RWPE1 (cell line): Measurements from ENCODE around the gene TNFRSF18.

Source experiments
- CTCF ChIA-PET: fragments of 350-600 bp; sonication (Branson Sonifier 250); formaldehyde crosslinking; extraction: SDS; loops from one replicate; lab custom pipeline; 2021; lab: Yijun Ruan, JAX
- POLR2A ChIA-PET: fragments of 400-600 bp; formaldehyde crosslinking; extraction: SDS; loops from one replicate; lab custom pipeline; 2020; ENCODE audit warnings: antibody characterized with exemption; ENCODE audit not compliant: low non-redundant PET; lab: Yijun Ruan, JAX
- DNase-seq: peaks from one replicate; pipeline ENCODE4 v3.0.0; 2012; ENCODE audit warnings: low spot score
- H3K27ac ChIP-seq: fragments of 450-650 bp; 2 replicates; pipeline ENCODE4 v1.5.1; 2017
- TF ChIP-seq, protein P1 (sequence below): fragments of 450-650 bp; conservative IDR thresholded peaks from 2 replicates; pipeline ENCODE4 v1.5.1; 2017; ENCODE audit warnings: low read depth, mild to moderate bottlenecking

TNFRSF18 gene

DNA sequence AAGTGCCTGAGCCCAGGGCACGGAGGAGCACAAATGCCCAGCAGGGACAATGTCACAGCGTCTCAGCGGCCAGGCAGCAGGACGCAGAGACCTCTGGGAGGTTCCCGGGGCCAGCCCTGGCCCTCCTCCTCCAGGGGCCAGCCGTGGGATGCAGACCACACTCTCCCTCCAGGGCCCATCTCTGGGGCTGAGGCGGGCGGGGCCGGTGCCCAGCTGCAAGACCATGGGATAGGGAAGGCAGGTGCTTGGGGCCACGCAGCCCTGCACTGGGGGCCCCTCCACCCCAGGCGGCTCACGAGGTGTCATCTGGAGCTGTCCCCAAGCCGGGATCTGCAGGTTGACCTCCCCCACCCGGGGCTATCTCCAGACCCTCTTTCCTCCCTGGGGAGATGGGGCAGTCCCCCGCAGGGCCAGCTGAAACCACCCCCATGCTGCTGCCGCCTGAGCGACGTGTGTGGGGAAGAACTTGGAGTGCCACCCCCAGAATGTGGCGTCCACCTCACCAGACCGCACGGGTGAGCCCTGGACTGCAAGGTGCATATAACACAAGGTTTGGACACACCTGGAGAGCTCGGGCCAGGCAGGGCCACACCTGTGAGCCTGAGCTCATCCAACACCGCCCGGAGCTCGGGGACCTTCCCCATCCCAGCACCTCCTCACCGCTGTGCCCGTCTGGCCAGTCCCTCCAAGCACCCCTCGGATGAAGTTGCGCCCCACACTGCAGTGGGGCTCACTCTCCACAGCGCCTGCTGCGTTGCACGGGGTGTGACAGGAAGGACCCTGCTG is 36.8 kb downstream of the TNFRSF18 start:
- H3K27ac ChIP-seq = no peak overlapping the region
- POLR2A ChIA-PET = interaction anchor here (0.9 kb wide), 1 partner anchor 39 kb away, joined by 6 read pairs; no protein-coding TSS in a partner anchor
- no peak for DNase-seq
- CTCF ChIA-PET = interaction anchor here (0.6 kb wide), 1 partner anchor 185 kb away, joined by 4 read pairs; no protein-coding TSS in a partner anchor
- TF ChIP-seq, protein P1, sequence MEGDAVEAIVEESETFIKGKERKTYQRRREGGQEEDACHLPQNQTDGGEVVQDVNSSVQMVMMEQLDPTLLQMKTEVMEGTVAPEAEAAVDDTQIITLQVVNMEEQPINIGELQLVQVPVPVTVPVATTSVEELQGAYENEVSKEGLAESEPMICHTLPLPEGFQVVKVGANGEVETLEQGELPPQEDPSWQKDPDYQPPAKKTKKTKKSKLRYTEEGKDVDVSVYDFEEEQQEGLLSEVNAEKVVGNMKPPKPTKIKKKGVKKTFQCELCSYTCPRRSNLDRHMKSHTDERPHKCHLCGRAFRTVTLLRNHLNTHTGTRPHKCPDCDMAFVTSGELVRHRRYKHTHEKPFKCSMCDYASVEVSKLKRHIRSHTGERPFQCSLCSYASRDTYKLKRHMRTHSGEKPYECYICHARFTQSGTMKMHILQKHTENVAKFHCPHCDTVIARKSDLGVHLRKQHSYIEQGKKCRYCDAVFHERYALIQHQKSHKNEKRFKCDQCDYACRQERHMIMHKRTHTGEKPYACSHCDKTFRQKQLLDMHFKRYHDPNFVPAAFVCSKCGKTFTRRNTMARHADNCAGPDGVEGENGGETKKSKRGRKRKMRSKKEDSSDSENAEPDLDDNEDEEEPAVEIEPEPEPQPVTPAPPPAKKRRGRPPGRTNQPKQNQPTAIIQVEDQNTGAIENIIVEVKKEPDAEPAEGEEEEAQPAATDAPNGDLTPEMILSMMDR = no peak

DNA sequence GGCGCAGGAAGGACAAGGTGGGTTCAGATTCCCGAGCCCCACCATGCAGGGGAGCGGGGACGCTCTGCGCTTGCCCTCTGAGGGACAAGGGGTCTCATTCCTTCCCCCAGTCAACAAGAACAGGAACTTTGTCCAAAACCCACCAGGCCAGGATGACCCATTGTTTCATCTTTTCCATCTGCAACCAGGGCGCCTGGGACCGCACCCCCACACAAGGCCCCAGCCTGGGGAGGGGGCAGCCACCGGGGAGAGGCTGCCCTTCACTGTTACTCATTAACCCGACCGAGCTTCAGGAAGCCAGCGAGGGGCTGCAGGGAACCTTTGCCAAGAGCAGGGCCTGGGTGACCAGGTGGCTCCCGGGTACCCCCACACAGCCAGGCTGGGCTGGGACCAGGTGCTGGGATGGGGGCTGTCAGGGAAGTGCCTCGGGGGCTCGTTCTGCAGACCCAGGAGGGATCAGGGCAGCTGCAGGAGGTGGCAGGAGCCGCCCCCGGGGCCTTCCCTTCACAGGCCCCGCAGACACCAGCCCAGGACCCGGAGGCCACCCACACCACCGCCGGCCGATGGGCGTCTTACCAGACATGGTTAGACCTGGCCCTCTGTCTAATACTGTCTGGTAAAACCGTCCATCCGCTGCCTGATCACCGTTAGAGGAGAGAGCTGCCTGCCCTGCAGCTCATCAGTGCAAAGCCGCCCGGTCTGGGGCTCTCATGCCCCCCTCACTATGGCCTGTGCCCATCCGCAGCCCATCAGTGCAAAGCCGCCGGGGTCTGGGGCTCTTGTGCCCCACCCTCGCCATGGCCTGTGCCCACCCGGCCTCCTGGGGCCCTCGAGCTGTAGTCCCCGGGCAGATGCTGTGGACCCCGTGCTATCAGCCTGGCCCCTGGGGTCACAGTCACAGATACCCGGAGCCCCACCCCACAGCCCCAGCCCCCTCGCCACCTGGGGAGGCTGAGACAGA is 37.7 kb downstream of the TNFRSF18 start:
- CTCF ChIA-PET = interaction anchor here (0.6 kb wide), 1 partner anchor 184 kb away, joined by 4 read pairs; no protein-coding TSS in a partner anchor
- POLR2A ChIA-PET = no interaction called here
- TF ChIP-seq, protein P1 = no peak
- DNase-seq = no peak
- no peak overlapping the region for H3K27ac ChIP-seq

DNA sequence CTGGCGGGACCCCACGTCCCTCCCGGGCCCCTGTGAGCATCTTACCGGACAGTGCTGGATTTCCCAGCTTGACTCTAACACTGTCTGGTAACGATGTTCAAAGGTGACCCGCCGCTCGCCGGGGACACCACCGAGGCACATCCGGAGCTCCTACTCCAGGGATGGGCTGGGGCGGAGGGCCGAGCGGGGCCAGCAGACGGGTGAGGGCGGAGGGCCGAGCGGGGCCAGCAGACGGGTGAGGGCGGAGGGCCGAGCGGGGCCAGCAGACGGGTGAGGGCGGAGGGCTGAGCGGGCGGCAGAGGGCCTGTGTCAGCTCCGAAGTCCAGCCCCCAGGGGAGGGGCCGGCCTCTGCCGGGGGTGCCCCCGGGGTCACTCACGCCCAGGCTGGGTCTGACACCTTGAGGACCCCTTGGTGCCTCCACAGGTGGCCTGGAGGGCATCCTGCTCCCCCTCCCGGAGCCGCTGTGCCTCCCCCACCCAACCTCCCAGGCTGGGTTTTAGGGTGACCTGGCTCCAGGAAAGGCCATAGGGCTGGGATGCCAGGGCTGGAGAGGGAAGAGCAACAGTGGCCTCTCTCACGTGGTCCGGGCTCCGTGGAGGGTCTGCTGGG is 38.4 kb downstream of the TNFRSF18 start:
- ChIA-PET POLR2A (no interaction called here), CTCF (no interaction called here)
- TF ChIP-seq, protein P1 = no peak
- DNase-seq = no peak
- H3K27ac ChIP-seq = no peak overlapping the region

DNA sequence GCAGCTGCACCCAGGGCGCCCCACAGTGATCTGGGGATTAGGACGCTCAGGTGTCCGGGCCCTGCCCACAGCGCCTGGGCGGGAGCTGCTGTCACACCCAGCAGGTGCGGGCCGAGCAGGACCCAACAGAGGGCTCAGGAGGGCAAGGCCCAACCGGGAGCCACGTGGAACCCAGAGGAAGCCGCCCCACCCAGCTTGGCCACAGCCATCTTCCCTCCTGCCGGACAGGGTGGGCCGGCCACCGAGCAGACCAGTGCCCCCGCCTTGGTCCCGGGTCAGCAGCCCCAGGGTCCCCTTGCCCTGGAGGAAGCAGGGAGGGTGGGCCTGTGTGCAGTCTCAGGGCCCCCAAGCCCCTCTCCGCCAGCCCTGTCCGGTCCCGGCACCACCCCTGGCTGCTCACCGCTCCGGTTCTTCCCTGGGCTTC is 39.0 kb downstream of the TNFRSF18 start:
- ChIA-PET POLR2A (no interaction called here), CTCF (no interaction called here)
- H3K27ac ChIP-seq = no peak overlapping the region
- no peak for DNase-seq
- TF ChIP-seq, protein P1 = no peak

DNA sequence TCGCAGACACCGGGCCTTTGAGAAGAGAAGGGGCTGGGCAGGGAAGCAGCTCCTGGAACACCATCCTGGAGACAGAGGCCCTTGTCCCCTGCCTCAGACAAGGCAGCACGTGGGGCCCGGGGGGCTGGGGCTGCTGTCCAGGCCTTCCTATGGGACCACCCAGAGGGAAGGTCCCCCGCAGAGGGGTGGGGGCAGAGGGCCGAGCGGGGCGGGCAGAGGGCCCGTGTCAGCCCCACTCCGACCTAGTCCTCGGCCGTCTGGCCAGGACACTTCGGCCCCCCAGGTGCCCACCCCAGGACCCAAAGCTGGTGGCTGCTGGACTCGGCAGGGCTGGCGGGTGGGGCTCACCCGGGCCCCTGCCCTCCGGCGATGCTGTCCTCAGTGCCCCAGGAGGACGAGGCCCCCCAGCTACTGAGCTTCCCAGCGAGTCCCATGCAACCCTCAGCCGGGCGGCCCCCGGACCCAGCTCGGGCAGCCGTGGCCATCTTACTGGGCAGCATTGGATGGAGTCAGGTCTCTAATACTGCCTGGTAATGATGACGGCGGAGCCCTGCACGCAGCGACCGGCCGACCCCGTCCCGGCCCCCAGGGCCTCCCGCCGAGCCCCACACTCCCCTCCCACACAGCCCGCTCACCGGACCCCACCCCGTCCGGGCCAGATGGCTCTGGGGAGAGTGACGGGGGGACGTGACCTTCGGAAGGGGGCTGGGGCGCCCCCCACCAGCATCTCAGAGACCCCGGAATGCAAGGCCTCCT is 39.6 kb downstream of the TNFRSF18 start:
- CTCF ChIA-PET = no interaction called here

More for the DNA sequence above, 39.6 kb downstream of the TNFRSF18 start:
- H3K27ac ChIP-seq = no peak overlapping the region
- TF ChIP-seq, protein P1 = no peak
- DNase-seq = no peak
- POLR2A ChIA-PET = no interaction called here
